Activated CD8-positive, alpha-beta memory T cell treated with anti-CD3 and anti-CD28 coated beads for 36 hours (primary cell): ENCODE measurements around the gene AHNAK2. TPM values are rescaled to one million over a fixed set of nuclear protein-coding genes. Genes with fewer than 3 reads are reported as not detected.
"Not testable (repeated sequence)": the region's sequence is repeated elsewhere in the genome, so short reads cannot be mapped to it uniquely, and the experiment has no call there.

Experiments used
- CTCF ChIA-PET: fragments of 350-600 bp; sonication (Branson Sonifier 250); formaldehyde crosslinking; loops from one replicate; lab custom pipeline; 2021; ENCODE audit warnings: antibody characterized with exemption; lab: Charles Lee
- POLR2A ChIA-PET: fragments of 350-600 bp; sonication (Branson Sonifier 250); formaldehyde crosslinking; loops from one replicate; lab custom pipeline; 2021; ENCODE audit warnings: antibody characterized with exemption; lab: Charles Lee
- total RNA-seq, 2 experiments: library from RNA; stranded (reverse); gene quantifications; one replicate each; pipeline ENCODE4 v1.2.3, GENCODE V29; 2021

The AHNAK2 gene
- total RNA-seq, 2 experiments from 2014 or later, result 0.02 TPM; not detected in 1

DNA sequence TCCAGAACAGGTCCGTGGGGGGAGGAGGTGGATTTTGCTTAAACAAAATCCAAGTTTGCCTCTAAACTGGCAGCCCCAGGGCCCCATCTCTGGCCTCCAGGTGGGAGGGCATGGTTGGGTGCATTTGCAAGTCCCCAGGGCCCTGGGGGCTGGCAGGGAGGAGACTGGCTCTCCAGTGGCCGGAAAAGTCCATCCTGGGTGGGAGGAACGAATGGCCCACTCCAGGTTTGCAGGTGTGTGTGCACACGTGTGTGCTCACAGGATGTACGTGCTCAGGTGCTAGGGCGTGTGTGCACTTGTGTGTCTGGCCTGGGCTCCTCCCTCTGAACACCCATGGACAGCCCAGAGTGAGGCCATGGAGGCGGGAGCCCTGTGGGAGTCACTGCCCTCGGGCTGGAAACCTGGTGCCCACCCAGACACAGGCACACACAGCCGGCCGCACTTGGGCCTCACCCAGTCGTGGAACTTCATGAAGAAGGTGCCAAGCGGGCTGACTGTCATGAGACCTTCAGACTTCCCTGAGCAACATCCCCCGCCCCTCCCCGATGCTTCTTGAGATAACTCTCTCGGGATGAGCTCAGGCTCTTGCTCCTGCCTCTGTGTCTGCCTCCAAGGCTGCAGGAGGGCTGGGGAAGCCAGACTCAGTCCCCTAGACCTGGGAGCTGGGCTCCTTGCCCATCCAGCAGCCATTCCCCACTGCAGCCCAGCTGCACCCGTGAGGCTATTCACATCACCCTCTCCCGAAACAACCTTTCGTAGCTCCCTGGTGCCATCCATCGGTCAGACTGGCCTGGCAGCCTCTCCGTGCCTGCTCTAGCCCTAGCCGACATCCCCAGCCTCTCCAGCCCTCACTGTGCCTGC is 9.4 kb downstream of the AHNAK2 start:
- POLR2A ChIA-PET, result no interaction called here
- CTCF ChIA-PET, result interaction anchor here (1.0 to 8.4 kb wide), 2 partner anchors 73 to 77 kb away, joined by 3 to 108 read pairs; no protein-coding TSS in a partner anchor

DNA sequence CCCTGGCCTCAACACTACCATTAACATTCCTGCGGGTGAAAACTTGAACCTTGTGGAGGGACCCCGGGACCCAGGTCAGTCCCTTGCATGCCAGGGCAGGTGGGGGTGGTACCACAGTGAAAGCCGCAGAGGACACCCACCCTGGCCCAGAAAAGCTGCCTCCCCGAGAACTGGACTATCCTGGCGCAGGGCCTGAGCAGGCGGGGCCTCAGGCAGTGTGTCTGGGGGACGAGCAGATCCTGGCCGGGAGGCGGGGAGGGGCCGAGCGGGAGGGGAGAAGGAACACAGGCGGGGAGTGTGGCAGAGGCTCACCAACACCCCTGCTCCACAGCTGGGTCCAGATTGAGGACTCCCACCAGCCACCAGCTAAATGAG is 10.0 kb downstream of the AHNAK2 start:
- POLR2A ChIA-PET, result no interaction called here
- CTCF ChIA-PET, result no interaction called here

- ChIA-PET CTCF (no interaction called here), POLR2A (no interaction called here)
Measured at GRCh38 chr14:104967386-104968152, 10.6 kb downstream of the AHNAK2 start.

DNA sequence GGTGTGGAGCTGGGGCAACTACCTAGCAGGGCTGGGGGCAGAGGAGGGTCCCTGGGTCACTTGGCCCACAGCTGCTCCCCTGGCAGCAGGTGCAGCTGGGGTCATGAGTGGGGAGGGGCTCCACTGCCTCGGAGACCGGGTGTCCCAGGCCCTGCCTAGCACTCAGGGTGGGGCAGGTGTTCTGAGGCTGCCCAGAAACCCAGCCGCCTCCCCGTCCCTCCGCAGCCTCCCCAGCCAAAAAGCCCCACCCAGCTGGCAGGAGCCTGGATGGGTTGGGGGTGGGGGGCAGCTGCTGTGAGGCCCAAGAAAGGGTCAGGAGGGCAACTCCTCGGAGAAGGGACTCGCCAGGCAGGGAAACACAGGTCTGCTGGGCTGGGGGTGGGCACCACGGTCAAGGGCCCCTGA is 11.2 kb downstream of the AHNAK2 start:
- ChIA-PET CTCF (no interaction called here), POLR2A (no interaction called here)

DNA sequence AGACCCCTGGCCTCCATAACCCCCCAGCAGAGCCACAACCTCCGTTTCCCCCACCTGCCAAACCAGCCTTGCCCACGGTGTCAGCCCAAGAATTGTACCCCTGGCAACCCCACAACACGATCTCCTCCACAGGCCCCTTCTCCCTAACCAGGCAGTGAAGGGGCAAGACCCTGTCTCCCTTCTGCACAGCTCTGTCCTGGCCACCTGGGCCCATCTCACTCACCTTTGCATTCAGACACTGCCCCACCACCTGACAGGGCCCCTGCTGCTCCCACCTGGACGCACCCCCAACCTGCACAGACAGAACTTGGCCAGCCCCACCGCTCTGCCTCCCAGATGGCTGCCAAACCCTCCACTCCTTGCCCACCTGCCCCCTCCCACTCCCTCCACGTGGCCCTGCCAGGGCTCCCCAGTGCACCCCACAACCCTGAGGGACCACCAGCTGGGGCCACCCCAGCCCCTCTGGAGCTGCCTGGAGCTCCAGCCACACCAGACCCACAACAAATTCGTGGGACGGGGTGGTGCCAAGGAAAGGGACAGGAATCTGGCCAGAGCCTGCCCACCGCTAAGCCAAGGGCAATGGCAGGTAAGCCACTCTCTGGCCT is 11.8 kb downstream of the AHNAK2 start:
- ChIA-PET CTCF (no interaction called here), POLR2A (no interaction called here)

DNA sequence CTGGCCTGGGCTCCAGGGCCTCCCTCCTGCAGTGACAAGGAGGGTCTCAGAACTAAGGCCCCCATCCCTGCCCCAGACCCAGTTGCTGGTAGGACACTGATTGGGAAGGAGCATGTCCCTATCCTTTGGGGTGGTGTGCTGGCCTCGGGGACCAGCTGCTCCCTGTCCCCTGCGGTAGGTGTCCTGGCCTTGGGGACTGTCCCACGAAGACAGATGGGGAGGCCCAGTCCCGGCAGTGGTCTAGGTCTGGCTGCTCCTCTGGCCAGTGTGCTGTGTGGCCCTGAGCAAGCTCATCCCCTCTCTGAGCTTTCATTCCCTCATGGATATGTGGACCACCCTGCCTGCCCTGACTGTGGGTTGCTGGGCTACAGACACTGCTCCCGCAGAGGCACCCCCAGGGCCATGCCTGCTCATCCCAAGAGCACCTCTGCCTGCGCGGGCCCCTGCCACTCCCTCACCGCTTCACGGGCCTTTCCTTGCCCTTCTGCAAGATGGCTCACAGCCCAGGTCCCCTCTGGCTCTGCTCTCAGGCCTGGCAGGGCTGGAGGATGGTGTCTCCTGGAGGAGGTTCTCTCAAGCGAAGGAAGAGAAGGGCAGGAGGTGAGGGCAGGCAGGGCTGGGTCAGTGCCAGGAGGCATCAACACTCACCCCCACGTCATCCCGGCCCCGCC is 12.5 kb downstream of the AHNAK2 start:
- POLR2A ChIA-PET, result no interaction called here
- CTCF ChIA-PET, result no interaction called here

- POLR2A ChIA-PET, result interaction anchor here (0.5 kb wide), 1 partner anchor 527 kb away, joined by 4 read pairs; no protein-coding TSS in a partner anchor
- CTCF ChIA-PET, result interaction anchor here (1.7 to 2.5 kb wide), 2 partner anchors 11 to 81 kb away, joined by 5 to 7 read pairs; no protein-coding TSS in a partner anchor
Measured at GRCh38 chr14:104964546-104964945, 13.6 kb downstream of the AHNAK2 start.

DNA sequence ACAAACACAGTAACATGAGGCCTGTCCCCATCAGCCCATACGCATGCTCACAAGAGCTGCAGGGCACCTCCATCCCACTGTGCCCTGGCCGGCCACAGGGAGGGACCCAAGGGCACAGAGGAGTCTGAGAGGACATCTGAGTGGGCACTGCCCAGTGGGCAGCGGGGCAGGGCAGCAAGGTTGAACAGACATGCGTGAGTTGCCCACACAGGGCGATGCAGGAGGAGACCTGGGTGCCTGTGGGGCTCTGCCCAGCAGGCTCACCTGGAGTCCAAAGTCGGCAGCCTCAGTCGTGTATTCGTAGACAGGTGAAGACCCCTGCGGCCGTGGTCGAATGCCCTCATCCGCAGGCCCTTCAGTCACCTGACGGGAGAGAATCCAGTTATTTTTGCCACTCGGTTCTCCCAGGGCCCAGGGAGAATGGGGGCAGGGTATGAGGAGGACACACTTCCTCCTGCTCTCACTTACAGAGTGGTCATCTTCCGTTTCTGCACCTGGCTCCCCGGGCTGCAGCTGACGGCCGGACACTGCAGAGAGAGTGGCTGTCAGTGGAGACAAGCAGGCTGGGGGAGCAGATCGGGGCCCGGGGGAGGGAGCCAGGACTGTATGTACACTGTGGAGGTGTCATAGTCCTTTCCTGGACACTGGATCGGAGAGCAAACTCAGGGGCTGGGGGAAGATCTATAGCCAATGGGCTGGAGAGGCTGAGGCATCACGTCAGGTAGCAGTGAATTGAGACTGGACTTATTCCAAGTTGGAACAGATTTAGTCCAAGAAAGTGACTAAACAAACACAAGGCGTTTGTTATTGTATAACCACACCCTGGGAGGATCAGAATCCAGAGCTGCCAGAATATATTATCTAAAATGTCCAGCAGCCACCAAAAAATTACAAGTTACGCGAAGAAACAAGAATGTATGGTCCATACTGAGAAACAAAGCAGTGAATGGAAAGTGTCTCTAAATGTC is 20.7 kb downstream of the AHNAK2 start:
- POLR2A ChIA-PET, result no interaction called here
- CTCF ChIA-PET, result no interaction called here

DNA sequence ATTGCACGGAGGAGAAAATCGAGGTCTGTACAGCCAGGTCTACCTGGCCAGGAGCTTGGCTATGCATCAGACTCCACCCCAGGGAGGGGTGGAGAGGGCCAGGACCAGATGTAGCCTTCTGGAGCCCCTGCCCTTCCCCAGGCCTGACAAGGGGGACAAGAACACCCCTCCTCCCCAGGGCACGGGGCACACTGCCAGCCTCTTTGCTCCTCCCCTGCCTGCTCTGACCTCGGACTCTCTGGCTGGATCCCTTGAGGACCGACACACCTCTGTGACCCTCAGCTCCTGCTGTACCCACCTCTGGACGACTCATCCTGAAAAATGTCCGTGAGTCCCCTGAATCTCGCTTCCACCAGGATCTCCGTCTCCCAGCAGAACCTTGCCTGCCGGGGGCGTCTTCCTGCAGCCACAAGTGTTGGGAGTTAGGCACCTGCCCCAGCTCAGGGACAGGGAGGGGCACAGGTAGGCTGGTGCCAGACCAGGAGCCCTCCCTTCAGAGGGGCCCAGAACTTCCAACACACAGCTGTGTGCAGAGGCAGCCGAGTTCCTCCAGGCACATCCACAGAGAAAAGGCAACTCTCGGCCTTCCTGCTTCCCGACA is 21.8 kb downstream of the AHNAK2 start:
- CTCF ChIA-PET, result interaction anchor here (0.9 kb wide), 1 partner anchor 19 kb away, joined by 3 read pairs; no protein-coding TSS in a partner anchor
- POLR2A ChIA-PET, result no interaction called here

DNA sequence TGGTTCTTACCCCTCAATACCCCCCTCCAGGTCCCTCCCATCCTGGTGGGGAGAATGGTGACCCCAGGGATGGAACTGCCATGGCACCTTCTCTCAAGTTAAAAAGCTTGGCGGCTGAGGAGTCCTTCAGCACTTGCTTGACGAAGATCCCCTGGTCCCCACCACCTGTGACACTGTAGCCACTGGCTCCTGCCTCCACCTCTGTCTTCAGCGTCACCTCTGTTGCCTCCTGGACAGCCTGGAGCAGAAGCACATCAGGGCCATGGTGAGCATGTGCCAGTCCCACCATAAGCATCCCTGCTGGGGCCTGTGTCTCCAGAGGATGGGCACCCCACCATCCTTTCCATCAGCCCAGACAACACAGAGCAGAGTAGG is 22.8 kb downstream of the AHNAK2 start:
- ChIA-PET CTCF (interaction anchor here (0.9 kb wide), 1 partner anchor 20 kb away, joined by 3 read pairs; no protein-coding TSS in a partner anchor), POLR2A (interaction anchor here (0.6 kb wide), 1 partner anchor 36 kb away, joined by 3 read pairs; no protein-coding TSS in a partner anchor)

- POLR2A ChIA-PET, result interaction anchor here (0.6 kb wide), 2 partner anchors 36 to 80 kb away, joined by 3 read pairs; no protein-coding TSS in a partner anchor
- CTCF ChIA-PET, result no interaction called here
Measured at GRCh38 chr14:104954746-104955395, 23.3 kb downstream of the AHNAK2 start.

DNA sequence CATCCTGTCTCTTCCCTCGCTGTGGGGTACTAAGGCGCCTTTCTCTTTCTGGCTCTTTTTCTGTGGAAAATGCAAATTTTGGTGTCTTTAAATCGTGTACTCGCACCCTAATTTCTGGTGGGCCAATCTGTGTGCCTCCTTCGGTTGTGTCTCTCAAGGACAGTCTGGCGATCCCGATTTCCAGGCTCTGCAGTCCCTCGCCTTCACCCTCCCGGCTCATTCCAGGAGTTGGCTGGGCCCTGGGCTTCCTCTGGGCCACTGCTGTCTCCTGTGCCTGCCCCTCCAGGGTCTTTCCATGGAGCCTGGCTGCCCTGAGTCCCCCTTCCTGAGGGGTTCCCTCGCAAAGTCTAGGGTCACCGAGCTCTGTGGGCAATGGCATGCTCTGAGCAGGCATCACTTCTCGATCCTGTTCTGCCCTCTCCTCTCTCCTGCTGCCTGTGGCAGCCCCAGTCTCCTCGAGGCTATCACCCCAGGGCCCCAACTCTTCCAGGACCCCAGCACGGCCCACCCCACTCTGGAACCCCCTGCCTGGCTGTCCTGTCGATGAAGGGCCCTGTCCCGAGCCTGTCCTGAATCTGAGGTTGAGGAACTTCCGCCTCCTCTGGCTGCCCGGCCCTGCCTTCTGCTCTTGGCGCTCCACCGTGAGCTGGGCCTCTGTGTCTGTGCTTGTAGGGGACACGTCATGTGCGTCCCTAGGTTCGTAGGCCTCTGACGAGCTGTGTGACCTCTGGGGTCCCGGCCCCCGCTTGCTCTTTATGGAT is 24.1 kb downstream of the AHNAK2 start:
- POLR2A ChIA-PET, result interaction anchor here (0.6 kb wide), 1 partner anchor 79 kb away, joined by 3 read pairs; no protein-coding TSS in a partner anchor
- CTCF ChIA-PET, result no interaction called here

DNA sequence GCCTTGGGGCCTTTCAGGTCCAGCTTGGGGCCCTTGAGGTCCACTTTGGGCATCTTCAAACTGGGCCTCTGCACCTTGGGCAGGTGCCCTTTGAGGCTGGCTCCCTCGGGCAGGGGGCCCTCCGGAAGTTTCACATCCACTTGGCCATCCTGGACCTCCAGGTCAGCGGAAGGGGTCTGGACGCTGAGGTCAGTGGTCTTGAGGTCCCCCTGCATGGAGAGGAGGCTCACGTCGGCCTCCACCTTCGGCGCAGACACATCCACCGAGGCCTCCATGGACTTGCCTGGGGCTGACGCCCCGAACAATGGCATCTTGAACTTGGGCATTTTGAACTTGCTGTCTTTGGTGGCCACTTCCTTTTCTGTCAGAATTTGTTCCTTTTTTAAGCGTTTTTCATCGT is 25.1 kb downstream of the AHNAK2 start:
- ChIA-PET CTCF (no interaction called here), POLR2A (no interaction called here)

GRCh38 chr14:104951863-104952657 is 26.1 kb downstream of the AHNAK2 start:
- POLR2A ChIA-PET, CTCF ChIA-PET: not testable (repeated sequence)

DNA sequence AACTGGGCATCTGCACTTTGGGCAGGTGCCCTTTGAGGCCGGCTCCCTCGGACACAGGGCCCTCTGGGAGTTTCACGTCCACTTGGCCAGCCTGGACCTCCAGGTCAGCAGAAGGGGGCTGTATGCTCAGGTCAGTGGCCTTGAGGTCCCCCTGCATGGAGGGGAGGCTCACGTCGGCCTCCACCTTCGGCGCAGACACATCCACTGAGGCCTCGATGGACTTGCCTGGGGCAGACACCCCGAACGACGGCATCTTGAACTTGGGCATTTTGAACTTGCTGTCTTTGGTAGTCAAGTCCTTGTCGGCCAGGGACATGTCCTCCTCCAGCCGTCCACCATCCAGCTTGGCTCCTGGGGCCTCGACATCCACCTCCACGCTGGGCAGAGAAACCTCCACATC is 27.5 kb downstream of the AHNAK2 start:
- POLR2A ChIA-PET, result not testable (repeated sequence)

DNA sequence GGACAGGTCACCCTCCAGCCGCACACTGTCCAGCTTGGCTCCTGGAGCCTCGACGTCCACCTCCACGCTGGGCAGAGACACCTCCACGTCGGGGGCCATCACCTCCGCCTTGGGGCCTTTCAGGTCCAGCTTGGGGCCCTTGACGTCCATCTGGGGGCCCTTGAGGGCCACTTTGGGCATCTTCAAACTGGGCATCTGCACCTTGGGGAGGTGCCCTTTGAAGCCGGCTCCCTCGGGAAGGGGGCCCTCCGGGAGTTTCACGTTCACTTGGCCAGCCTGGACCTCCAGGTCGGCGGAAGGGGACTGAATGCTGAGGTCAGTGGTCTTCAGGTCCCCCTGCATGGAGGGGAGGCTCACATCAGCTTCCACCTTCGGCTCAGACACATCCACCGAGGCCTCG is 28.2 kb downstream of the AHNAK2 start:
- POLR2A ChIA-PET, result no interaction called here
- CTCF ChIA-PET, result no interaction called here

More for the DNA sequence above, 27.5 kb downstream of the AHNAK2 start:
- CTCF ChIA-PET, result not testable (repeated sequence)
